Raji (cell line): Measurements from ENCODE around the gene SLC25A43.

ENCODE experiments used
- POLR2A ChIP-seq: IDR thresholded peaks from 2 replicates; pipeline ENCODE4 v1.6.1; 2011; ENCODE audit warnings: low read depth, low read length, control low read depth; ENCODE audit not compliant: insufficient read depth

SLC25A43 gene

DNA sequence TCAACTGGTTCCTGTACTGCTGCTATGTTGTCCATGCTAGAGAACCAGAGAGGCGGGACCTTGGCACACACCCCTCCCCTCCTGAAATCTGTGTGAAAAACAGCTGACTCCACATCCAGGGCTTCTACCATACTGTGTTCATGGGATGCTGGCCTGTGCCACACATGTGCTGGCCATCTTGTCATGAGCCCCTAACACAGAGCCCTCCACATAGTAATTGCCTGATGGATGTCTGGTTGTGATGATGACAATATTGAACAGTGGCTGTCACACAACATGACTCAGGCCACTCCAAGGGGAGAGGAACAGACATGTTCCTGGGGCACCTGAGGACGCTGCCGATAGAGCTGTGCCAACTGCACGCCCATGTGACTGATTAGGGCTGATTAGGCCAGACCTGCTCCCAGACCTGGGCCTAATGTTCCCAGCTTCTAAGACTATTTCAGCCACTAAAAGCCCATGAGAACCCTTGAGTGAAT is 82.2 kb downstream of the SLC25A43 start:
- TF ChIP-seq POLR2A = no peak

DNA sequence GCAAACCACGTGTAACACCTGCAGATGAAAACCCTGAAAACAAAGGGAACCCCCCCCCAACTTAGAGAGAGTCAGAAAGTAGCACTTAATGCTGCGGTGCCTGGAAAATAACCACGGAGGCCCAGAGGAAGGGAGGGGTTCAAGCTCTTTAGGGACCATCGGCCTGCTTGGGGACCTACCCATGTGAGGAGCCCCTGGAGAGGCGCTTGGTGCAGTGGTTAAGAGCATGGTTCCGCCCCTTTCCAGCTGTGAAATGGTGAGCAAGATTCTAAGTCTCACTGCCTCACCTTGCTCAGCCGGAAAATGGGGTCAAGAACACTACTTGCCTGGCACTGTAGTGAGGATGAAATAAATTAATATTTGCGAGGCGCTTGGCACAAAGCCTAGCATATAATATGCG is 82.9 kb downstream of the SLC25A43 start:
- no peak for TF ChIP-seq POLR2A

DNA sequence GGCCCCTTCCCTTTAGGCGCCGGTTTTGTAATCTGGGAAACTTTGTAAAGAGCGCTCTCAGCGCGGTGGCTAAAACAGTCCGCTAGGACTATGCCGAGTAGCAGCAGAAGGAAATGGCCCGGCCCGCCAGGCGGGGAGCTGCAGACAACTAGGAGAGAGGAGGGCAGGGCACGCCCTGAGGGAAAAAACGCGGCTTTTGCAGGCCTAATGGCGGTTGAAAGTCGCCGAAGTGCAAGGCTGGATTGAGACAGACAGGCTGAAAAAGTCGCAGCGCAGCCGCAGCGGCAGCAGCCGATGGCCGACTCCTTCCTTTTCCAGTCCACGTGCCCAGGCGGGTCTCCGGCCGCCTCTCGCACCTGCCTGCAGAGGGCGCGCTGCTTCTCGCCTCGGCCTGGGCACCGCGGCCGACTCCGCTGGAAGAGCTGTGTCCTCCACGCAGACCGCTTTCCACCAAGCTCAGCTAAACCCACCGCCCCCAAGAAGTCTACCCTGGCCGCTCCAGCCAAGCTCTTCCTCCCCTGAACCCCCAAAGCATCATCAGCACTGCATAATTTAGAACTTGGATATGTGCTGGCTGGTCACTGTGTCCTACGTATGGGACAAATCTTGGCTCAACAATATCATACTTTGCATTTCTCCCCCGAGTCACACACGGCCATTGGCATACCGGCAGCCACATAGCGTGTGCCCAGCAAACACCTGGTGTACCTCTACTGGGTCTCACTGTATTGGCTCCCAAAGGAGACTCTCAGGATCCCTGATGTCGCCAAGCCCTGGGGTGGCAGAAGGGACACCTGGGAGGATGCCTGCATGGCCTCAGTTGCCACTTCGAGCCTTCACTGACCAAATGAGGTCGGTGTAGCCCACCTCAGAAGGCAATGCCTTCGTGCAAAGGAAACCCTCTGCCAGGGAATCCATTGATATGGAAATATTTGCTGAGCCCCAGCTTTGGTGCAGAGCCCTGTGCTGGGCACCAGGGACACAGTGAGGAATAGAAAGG is 83.6 kb downstream of the SLC25A43 start:
- TF ChIP-seq POLR2A = no peak

DNA sequence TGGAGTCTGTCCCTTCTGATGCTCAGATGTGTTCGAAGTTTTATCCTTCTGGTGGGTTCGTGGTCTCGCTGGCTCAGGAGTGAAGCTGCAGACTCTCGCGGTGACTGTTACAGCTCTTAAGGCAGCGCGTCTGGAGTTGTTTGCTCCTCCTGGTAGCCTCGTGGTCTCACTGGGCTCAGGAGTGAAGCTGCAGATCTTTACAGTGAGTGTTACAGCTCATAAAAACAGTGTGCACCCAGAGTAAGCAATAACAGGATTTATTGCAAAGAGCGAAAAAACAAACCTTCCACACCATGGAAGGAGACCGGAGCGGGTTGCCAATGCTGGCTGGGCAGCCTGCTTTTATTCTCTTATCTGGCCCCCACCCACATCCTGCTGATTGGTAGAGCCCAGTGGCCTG is 87.6 kb downstream of the SLC25A43 start:
- TF ChIP-seq POLR2A = no peak

DNA sequence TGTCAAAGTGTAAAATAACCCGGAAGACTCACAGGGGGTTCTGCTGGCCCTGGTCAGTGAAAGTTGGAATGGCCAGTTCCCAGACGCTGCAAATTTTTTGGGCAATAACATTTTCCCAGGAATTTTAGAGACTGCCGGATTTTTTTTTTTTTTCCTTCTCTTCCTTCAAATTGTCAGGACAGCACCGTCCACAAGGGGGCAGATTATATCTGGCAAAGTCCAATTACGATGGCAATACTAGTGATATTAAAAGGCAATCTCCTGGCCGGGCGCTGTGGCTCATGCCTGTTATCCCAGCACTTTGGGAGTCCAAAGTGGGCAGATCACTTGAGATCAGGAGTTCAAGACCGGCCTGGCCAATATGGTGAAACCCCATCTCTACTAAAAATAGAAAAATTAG is 89.6 kb downstream of the SLC25A43 start:
- TF ChIP-seq POLR2A = no peak

DNA sequence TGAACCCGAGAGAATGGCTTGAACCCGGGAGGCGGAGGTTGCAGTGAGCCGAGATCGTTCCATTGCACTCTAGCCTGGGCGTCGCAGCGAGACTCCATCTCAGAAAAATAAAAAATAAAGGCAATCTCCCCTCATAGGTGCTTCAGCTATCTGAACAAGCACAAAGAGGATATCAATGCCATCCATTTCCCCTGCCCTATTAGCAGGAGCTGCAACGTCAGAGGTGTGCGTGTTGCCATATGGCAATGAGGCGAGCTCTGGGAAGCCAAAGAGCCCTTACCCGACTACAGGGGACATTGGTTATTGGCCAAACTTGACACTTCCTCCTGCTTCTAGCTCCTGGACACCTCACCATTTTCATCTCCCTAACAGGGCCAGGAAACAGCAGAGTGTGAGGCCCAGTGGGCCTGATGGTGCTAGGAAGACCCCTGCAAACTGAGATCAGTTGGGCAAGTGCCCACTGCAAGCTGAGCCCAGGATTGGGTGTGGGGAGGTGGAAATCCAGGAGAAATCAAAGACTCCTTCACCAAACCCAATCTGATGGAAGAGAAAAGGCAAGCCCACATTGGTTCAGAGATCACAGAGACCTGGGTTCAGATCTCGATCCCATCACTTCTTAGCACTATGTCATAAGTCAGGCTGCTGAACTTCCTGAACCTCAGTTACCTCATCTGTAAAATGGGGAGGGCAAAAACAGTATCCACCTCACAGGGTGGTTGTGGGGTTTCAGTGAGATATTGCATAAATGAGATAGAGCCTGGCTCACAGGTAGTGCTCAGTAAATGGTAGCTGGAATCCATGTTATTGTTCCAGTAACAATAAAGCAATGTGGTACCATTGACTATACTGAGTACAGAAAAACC is 90.3 kb downstream of the SLC25A43 start:
- no peak for TF ChIP-seq POLR2A

DNA sequence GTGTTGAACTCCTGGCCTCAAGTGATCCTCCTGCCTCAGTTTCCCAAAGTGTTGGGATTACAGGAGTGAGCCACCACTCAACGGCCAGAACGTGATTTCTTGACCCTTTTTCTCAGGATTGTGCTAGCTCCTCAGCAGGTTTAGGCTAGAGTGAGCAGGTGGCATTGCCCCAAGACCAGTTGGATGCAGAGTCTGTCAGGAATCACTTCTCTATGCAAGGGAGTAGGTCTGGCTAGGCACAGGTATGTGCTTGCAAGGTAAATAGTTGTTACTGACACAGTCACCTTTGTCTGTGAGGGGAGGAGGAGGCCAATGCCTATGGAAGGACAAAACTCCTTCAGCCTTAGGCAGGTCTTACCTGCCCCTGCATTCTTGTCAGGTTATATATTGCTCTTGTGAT is 93.3 kb downstream of the SLC25A43 start:
- no peak for TF ChIP-seq POLR2A

DNA sequence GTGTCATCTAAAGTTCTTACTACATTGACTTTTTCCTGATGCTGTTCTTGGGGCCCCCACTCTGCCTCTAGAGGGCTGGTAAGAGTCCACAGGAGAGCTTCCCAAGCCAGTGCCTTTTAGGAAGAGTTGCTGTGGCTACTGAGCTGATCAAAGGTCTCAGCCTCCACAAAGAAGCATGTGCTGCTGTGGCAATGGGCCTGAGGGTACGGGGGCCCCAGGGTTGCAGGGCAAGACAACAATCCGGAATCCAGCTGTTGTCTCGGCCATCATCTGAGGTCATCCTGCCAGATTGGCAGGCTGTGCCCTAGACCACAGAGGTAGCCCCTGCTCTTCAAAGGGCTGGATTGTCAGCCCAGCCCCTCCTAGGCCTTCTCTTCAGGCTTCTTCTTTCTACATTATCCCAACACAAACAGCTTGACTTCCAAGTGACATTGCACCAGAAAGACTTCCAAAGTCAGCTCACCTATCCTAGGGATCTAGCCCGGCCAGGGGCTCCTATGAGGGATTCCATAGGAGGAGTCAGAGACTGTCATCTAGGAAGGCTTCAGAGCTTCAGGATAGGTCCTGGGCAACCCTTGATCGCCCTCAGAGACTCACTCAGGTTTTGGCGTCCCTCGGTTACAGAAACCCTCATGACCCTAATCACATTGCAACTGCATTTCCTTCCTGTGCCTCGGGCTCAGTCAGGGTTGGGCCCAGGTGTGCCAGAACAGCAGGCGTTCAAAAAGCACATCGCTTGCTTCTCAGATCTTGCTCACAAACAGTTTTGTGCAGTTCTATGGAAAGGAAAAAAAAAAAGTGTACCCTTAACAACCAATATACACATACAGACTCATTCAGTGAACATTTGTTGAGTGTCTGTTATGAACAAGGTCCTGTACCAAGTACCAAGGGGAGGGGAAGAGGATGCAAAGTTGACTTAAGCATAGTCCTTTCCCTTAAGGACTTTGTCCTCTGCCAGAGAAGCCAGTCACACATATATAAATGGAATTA is 96.9 kb downstream of the SLC25A43 start:
- TF ChIP-seq POLR2A = no peak

DNA sequence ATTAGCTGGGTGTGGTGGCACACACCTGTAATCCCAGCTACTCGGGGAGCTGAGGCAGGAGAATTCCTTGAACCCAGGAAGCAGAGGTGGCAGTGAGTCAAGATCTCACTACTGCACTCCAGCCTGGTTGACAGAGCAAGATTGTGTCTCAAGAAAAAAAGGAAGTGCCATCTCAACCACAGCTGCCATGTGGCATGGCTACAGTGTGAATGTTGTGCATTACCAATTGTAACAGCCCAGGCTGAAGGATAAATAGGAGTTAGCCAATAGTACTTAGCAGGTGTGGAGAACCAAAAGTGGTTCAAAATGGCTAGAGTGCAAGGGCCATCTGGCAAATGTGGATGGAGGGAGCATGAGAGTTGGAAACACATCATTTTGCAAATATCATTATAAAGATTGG is 98.0 kb downstream of the SLC25A43 start:
- no peak for TF ChIP-seq POLR2A

DNA sequence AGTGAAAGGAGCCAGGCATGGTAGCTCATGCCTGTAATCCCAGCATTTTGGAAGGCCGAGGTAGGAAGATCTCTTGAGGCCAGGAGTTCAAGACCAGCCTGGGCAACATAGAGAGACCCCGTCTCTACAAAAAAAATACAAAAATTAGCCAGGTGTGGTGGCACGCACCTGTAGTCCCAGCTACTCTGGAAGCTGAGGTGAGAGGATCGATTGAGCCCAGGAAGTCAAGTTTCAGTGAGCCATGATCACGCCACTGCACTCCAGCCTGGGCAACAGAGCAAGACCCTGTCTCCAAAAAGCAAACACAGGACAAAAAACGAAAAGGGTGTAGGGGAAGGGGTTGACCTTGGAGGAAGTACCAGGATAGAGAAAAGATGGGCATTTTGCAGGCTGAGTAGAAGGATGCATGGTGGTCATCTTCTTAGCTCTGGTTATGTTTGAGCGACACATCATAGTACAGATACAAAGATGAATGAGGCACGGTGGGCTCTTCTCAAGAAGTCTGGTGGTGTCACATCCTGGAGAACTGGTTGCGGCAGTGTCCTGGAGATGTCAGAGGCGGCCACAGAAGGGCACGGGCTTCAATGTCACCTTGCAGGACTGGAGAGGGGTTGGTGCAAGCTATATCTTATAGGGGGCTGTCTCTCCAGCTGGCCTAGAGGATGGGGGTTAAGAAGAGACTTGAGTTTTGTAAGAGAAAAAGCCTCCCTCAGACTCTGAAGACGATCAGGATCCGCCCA is 101.1 kb downstream of the SLC25A43 start:
- no peak for TF ChIP-seq POLR2A

DNA sequence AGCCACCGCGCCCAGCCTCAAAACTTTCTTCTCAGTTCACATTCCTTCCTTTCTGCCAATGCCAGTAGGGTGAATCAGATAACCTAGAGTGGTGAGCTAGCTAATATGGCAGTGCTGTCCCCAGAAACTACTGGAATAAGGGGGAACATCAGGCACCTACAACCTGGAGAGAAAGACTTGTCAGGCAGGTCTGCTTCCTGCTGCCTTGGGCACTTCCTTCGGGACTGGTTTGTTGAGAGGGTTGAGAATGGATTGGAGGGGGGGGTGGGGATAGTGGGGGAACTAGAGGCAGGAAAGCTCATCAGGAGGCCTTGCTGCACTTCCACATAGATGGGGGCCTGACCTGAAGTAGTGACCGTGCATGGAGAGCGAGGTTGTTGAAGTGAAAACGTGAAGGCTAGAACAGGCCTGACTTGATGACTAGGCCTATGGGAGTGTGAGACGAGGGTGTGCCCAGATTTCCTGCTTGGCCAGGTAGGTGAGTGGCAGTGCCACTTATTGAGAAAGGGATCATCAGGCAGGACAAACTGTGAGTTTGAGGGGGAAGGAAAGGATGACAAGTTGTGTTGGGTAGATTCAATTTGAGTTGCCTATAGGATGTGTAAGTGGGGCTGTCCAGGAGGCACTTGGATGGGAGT is 102.5 kb downstream of the SLC25A43 start:
- TF ChIP-seq POLR2A = no peak

DNA sequence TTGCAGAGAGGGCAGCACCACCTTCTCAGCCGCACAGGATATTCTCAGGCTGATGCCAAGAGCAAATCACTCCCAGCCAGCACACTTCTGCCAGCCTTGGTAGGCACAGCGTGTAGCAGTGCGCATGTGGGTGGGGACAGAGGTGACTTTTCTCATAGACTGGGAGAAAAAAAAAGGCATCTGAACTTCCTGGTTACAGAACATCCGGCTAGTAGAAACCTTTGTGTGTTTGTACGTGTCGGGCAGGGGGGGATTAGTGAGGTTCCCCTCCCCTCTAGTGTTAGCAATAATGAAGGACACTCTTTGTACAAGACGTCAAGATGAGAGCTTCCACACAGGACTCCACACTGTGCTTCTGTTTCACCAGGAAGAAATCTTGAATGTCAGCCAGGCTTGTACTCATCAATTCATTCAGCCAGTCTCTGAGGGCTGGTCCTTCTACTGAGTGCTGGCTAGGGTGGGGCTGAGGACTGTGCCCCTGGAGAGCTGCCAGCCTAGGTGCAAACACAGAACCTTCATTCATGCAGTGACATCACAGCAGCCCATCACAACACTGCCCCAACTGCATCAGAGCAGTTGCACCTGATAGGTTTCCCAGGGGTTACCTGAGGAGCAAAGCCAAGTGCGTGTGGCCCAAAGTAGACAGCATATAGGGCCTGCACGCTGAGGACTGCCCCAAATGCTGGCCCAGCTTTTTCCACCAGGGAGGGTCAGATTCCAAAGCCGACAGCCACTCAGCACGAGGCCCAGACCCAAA is 103.8 kb downstream of the SLC25A43 start:
- TF ChIP-seq POLR2A = no peak

DNA sequence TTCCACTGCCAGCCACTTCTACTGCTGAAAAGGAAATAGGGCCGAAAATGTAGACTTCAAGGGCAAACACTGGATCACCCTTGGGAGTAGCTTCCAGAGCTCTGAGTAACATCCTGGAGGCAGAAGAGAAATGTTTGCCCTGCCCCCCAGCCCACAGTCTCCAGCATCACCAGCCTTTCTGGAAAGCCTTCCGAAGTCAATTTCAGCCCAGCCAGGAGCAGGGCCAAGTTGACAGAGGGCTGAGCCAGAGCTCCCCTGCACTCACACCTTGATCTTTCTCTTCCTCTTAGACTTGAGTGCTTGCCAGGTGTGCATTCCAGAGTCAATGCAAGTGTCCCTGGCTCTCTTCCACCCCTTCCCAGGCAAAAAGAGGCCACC is 104.3 kb downstream of the SLC25A43 start:
- TF ChIP-seq POLR2A = no peak
